Neural cell (in vitro differentiated cells): ENCODE results near the gene DCDC1. TPM values are rescaled to one million over a fixed set of nuclear protein-coding genes. Genes with fewer than 3 reads are reported as not detected.

Source experiments
- H2AFZ ChIP-seq: fragments of 200-600, 300-800 bp; sonication (generic), shearing (Covaris generic); 2 replicates; pipeline ENCODE4 v1.6.0; 2014; ENCODE audit warnings: low read depth, mild to moderate bottlenecking, antibody characterized with exemption, low read length, moderate library complexity
- H3F3A ChIP-seq: fragments of 200-600 bp; shearing (Covaris generic); 2 replicates; pipeline ENCODE4 v1.6.1; 2016; ENCODE audit warnings: mild to moderate bottlenecking, moderate library complexity, mixed read lengths, antibody characterized with exemption, low read length; ENCODE audit not compliant: insufficient read depth, poor library complexity, severe bottlenecking
- H3K27ac ChIP-seq: fragments of 200-600, 300-800 bp; sonication (generic), shearing (Covaris generic); 2 replicates; pipeline ENCODE4 v1.5.1; 2014; ENCODE audit warnings: mild to moderate bottlenecking, low read length, moderate library complexity
- H3K27me3 ChIP-seq: fragments of 300-800, 200-600 bp; sonication (generic), shearing (Covaris generic); 2 replicates; pipeline ENCODE4 v1.6.0; 2014; ENCODE audit warnings: mild to moderate bottlenecking, low read depth, low read length, moderate library complexity; ENCODE audit not compliant: insufficient read depth
- H3K36me3 ChIP-seq: fragments of 300-800, 200-600 bp; sonication (generic), shearing (Covaris generic); 2 replicates; pipeline ENCODE4 v1.5.1; 2014; ENCODE audit warnings: mild to moderate bottlenecking, antibody characterized with exemption, low read length, moderate library complexity; ENCODE audit not compliant: insufficient read depth
- H3K4me2 ChIP-seq: fragments of 300-800, 200-600 bp; sonication (generic), shearing (Covaris generic); 2 replicates; pipeline ENCODE4 v1.6.0; 2014; ENCODE audit warnings: mild to moderate bottlenecking, low read length
- H3K4me3 ChIP-seq: fragments of 300-800, 200-600 bp; sonication (generic), shearing (Covaris generic); 2 replicates; pipeline ENCODE4 v1.5.1; 2014; ENCODE audit warnings: mild to moderate bottlenecking, low read length, moderate library complexity
- H3K79me2 ChIP-seq: fragments of 200-600 bp; shearing (Covaris generic); replicated peaks from 2 replicates; pipeline ENCODE4 v1.6.0; 2014; ENCODE audit warnings: mild to moderate bottlenecking, low read length, moderate library complexity; ENCODE audit not compliant: insufficient read depth
- H3K9ac ChIP-seq: fragments of 300-800, 200-600 bp; sonication (generic), shearing (Covaris generic); 2 replicates; pipeline ENCODE4 v1.6.1; 2016; ENCODE audit warnings: mild to moderate bottlenecking, low read length, mixed read lengths
- H3K9me2 ChIP-seq: fragments of 200-600 bp; shearing (Covaris generic); 2 replicates; pipeline ENCODE4 v1.6.1; 2016; ENCODE audit warnings: mild to moderate bottlenecking, low read length, mixed read lengths; ENCODE audit not compliant: insufficient read depth
- H3K9me3 ChIP-seq: fragments of 200-600, 300-800 bp; sonication (generic), shearing (Covaris generic); 2 replicates; pipeline ENCODE4 v1.6.1; 2016; ENCODE audit warnings: mild to moderate bottlenecking, mixed run types, low read length, moderate library complexity, mixed read lengths
- H4K20me1 ChIP-seq: fragments of 200-600 bp; shearing (Covaris generic); 2 replicates; pipeline ENCODE4 v1.6.1; 2016; ENCODE audit warnings: mild to moderate bottlenecking, mixed run types; ENCODE audit not compliant: insufficient read depth
- EP300 ChIP-seq: fragments of 450-650 bp; conservative IDR thresholded peaks from 2 replicates; pipeline ENCODE4 v1.6.1; 2014; ENCODE audit warnings: antibody characterized with exemption, mild to moderate bottlenecking, moderate library complexity; ENCODE audit not compliant: poor library complexity, severe bottlenecking
- EZH2 ChIP-seq: fragments of 200-600, 300-800 bp; shearing (Covaris generic), sonication (generic); IDR thresholded peaks from 2 replicates; pipeline ENCODE4 v1.6.1; 2014; ENCODE audit warnings: antibody characterized with exemption, low read length, borderline replicate concordance, mild to moderate bottlenecking; ENCODE audit not compliant: insufficient read depth, poor library complexity, severe bottlenecking
- MXI1 ChIP-seq: fragments of 450-650 bp; conservative IDR thresholded peaks from 2 replicates; pipeline ENCODE4 v1.6.1; 2014; ENCODE audit warnings: antibody characterized with exemption, mild to moderate bottlenecking; ENCODE audit not compliant: poor library complexity, severe bottlenecking
- POLR2AphosphoS5 ChIP-seq: IDR thresholded peaks from 2 replicates; pipeline ENCODE4 v1.6.1; 2012
- RAD21 ChIP-seq: fragments of 450-650 bp; conservative IDR thresholded peaks from 2 replicates; pipeline ENCODE4 v1.6.1; 2014; ENCODE audit warnings: antibody characterized with exemption, mild to moderate bottlenecking, moderate library complexity
- SMC3 ChIP-seq: fragments of 450-650 bp; conservative IDR thresholded peaks from 2 replicates; pipeline ENCODE4 v1.6.1; 2014; ENCODE audit warnings: antibody characterized with exemption, mild to moderate bottlenecking, moderate library complexity; ENCODE audit not compliant: poor library complexity
- TAF1 ChIP-seq: IDR thresholded peaks from 2 replicates; pipeline ENCODE4 v1.6.1; 2012; ENCODE audit warnings: low read depth
- polyA plus RNA-seq: library from polyadenylated mRNA; depleted of rRNA; stranded (reverse); fragments of >200 nt; gene quantifications from 2 replicates; pipeline ENCODE4 v1.2.3, GENCODE V29; 2014
- TF ChIP-seq, protein P1 (sequence below): fragments of 450-650 bp; IDR thresholded peaks from 2 replicates; pipeline ENCODE4 v1.5.1; 2014; ENCODE audit warnings: antibody characterized with exemption, mild to moderate bottlenecking, moderate library complexity; ENCODE audit not compliant: poor library complexity, severe bottlenecking
- TF ChIP-seq, protein P2 (sequence below): IDR thresholded peaks from 2 replicates; pipeline ENCODE4 v1.6.1; 2012; ENCODE audit warnings: borderline replicate concordance

Gene DCDC1
- polyA plus RNA-seq, 1 donor from 2014 or later = 5.0 TPM

DNA sequence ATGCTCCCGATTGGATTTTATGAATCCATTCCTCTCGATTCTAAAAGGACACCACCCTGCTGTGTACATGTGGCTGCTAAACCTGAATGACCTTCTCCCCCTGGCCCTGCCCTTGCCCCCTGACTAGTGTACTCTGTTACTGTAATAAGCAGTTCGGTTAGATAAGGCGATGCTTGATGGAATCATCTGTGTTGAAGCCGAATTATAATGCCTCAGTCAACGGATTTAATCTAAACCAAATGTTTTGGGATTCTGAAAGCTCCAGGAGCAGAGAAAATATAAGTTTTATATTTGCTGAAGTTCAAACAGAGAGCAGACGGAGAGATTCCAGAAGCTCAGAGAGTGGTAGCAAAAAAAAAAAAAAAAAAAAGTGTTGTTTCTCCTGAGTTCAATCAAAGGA, 508.0 kb downstream of the DCDC1 start:
- H2AFZ ChIP-seq = no peak overlapping the region
- no peak overlapping the region for H3K9ac ChIP-seq
- no peak overlapping the region for H3K27ac ChIP-seq
- H3K9me3 ChIP-seq = no peaks in the 10 kb centered on the region
- no peaks in the 10 kb centered on the region for H3K9me2 ChIP-seq
- H3F3A ChIP-seq = peaks cover 4% of the 10 kb centered on the region
- no peaks in the 10 kb centered on the region for H3K27me3 ChIP-seq
- no peak overlapping the region for H3K4me3 ChIP-seq
- H3K36me3 ChIP-seq = no peaks in the 10 kb centered on the region
- H3K79me2 ChIP-seq = no peaks in the 10 kb centered on the region
- TF ChIP-seq, protein P1, sequence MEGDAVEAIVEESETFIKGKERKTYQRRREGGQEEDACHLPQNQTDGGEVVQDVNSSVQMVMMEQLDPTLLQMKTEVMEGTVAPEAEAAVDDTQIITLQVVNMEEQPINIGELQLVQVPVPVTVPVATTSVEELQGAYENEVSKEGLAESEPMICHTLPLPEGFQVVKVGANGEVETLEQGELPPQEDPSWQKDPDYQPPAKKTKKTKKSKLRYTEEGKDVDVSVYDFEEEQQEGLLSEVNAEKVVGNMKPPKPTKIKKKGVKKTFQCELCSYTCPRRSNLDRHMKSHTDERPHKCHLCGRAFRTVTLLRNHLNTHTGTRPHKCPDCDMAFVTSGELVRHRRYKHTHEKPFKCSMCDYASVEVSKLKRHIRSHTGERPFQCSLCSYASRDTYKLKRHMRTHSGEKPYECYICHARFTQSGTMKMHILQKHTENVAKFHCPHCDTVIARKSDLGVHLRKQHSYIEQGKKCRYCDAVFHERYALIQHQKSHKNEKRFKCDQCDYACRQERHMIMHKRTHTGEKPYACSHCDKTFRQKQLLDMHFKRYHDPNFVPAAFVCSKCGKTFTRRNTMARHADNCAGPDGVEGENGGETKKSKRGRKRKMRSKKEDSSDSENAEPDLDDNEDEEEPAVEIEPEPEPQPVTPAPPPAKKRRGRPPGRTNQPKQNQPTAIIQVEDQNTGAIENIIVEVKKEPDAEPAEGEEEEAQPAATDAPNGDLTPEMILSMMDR = no peak
- no peak for TF ChIP-seq EZH2
- TF ChIP-seq EP300 = no peak
- no peak for TF ChIP-seq POLR2AphosphoS5
- TF ChIP-seq SMC3 = no peak
- TF ChIP-seq, protein P2, sequence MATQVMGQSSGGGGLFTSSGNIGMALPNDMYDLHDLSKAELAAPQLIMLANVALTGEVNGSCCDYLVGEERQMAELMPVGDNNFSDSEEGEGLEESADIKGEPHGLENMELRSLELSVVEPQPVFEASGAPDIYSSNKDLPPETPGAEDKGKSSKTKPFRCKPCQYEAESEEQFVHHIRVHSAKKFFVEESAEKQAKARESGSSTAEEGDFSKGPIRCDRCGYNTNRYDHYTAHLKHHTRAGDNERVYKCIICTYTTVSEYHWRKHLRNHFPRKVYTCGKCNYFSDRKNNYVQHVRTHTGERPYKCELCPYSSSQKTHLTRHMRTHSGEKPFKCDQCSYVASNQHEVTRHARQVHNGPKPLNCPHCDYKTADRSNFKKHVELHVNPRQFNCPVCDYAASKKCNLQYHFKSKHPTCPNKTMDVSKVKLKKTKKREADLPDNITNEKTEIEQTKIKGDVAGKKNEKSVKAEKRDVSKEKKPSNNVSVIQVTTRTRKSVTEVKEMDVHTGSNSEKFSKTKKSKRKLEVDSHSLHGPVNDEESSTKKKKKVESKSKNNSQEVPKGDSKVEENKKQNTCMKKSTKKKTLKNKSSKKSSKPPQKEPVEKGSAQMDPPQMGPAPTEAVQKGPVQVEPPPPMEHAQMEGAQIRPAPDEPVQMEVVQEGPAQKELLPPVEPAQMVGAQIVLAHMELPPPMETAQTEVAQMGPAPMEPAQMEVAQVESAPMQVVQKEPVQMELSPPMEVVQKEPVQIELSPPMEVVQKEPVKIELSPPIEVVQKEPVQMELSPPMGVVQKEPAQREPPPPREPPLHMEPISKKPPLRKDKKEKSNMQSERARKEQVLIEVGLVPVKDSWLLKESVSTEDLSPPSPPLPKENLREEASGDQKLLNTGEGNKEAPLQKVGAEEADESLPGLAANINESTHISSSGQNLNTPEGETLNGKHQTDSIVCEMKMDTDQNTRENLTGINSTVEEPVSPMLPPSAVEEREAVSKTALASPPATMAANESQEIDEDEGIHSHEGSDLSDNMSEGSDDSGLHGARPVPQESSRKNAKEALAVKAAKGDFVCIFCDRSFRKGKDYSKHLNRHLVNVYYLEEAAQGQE = no peak
- TF ChIP-seq MXI1 = no peak
- TF ChIP-seq RAD21 = no peak
- no peak for TF ChIP-seq TAF1
- no peak overlapping the region for H3K4me2 ChIP-seq
- no peaks in the 10 kb centered on the region for H4K20me1 ChIP-seq

- H3F3A ChIP-seq = peaks cover 4% of the 10 kb centered on the region
- H3K79me2 ChIP-seq = no peaks in the 10 kb centered on the region
- H3K27me3 ChIP-seq = no peaks in the 10 kb centered on the region
- no peak overlapping the region for H2AFZ ChIP-seq
- no peak for TF ChIP-seq RAD21
- TF ChIP-seq EZH2 = no peak
- TF ChIP-seq POLR2AphosphoS5 = no peak
- no peak for TF ChIP-seq SMC3
- no peak for TF ChIP-seq TAF1
- TF ChIP-seq, protein P1 = no peak
- TF ChIP-seq, protein P2 = no peak
- TF ChIP-seq MXI1 = no peak
- TF ChIP-seq EP300 = no peak
- H3K9me2 ChIP-seq = no peaks in the 10 kb centered on the region
- H3K36me3 ChIP-seq = no peaks in the 10 kb centered on the region
- H4K20me1 ChIP-seq = no peaks in the 10 kb centered on the region
- H3K9ac ChIP-seq = no peak overlapping the region
- no peak overlapping the region for H3K4me3 ChIP-seq
- H3K4me2 ChIP-seq = no peak overlapping the region
- H3K27ac ChIP-seq = no peak overlapping the region
- no peaks in the 10 kb centered on the region for H3K9me3 ChIP-seq
Observed at GRCh38 chr11:30861064-30861463, 508.5 kb downstream of the DCDC1 start.
